GM19467 (cell line): ENCODE results near the gene TMEM271.
"Not testable (repeated sequence)": the region's sequence is repeated elsewhere in the genome, so short reads cannot be mapped to it uniquely, and the experiment has no call there.

Experiments used
- ATAC-seq: cut with Tn5 transposase; IDR thresholded peaks from one replicate; pipeline ENCODE4 v1.9.1; 2021; ENCODE audit warnings: mild to moderate bottlenecking, moderate library complexity; ENCODE audit not compliant: unreplicated experiment

TMEM271 gene

GRCh38 chr4:610411-611261 lies 34.5 kb upstream of the TMEM271 start:
- no peak for ATAC-seq

GRCh38 chr4:609400-610050 lies 33.4 kb upstream of the TMEM271 start:
- ATAC-seq, result no peak

- ATAC-seq, result no peak
These were observed 32.1 kb upstream of the TMEM271 start for GRCh38 chr4:608236-608635.

DNA sequence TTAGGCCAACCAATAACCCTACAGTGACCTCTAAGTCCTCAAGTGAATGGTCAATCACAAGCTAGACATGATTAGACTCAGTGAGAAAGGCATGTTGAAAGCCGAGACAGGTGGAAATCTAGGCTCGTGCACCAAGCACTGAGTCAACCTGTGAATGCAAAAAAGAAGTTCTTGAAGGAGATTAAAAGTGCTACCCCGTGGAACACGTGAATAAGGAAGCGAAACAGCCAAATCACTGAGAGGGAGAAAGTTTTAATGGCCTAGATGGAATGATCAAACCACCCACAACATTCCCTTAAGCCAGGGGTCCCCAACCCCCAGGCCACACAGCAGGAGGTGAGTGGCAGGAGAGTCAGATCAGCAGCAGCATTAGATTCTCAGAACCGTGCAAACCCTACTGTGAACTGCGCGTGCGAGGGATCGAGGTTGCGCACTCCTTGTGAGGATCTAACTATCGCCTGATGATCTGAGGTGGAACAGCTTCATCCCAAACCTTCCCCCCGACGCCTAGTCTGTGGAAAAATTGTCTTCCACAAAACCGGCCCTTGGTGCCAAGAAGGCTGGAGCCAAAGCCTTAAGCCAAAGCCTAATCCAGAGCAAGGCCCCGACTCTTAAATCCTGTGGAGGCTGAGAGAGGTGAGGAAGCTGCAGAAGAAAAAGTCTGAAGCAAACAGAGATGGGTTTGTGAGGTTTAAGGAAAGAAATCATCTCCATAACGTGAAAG lies 29.8 kb upstream of the TMEM271 start:
- no peak for ATAC-seq

GRCh38 chr4:604131-604530 lies 28.0 kb upstream of the TMEM271 start:
- no peak for ATAC-seq

DNA sequence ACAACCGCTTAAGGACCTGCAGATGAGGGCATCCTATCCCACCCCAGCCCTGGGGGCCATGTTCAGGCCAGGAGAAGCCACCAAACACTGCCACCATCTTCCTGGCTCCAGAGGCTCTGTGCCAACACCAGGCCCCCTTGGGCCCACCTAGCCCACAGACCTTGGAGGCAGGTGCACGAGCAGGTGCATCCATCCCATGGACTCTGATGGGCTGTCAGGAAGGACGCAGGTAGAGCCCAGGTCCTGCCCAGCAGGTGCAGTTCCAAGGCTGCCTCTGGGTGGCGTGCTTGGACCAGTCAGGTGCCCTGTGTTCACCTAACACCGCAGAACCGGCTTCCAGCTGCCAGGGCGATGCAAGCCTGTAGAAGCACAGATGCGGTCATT lies 26.5 kb upstream of the TMEM271 start:
- no peak for ATAC-seq

DNA sequence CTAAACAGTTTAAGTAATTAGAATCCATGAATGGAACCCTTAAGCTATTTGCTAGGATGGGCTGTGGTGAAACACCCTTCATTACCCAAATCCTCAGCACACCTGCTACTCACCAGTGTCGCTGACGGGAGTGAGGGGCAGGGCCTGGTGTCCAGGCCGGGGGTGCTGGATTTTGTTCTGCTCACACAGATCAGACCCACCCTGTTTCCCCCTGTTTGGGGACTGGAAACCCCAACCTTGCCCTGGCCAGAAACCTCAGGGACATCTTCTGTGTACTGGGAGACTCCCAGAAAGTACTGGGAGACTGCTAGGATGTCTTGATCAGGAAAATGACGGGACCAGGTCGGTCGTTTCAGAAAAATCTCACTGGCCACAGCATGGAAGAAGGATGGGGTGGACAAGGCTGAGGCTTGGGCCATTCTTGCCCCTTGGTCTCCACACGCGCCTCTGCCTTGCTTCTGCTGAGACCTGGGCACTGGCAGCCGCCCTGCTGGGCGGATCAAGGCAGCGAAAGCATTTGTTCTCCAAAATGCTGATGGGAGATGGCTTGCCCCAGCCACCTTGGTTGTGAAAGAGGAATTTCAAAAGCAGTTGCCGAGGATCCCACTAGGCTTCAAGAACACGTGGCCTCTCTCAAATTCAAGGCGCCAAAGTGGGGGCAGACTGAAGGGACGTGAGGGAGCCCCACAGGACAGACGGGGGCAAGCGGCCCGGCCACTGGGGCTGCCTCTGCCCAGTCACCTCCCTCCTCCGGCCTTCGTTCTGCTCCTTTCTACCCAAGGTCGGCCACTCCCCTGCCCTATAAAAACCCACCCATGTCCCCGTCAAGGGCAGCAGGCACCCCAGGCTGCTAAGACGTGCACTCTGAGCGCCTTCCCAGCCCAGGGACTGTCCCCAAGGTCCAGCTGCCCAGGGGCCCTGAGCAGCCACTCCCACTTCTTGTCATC lies 25.8 kb upstream of the TMEM271 start:
- ATAC-seq, result no peak

DNA sequence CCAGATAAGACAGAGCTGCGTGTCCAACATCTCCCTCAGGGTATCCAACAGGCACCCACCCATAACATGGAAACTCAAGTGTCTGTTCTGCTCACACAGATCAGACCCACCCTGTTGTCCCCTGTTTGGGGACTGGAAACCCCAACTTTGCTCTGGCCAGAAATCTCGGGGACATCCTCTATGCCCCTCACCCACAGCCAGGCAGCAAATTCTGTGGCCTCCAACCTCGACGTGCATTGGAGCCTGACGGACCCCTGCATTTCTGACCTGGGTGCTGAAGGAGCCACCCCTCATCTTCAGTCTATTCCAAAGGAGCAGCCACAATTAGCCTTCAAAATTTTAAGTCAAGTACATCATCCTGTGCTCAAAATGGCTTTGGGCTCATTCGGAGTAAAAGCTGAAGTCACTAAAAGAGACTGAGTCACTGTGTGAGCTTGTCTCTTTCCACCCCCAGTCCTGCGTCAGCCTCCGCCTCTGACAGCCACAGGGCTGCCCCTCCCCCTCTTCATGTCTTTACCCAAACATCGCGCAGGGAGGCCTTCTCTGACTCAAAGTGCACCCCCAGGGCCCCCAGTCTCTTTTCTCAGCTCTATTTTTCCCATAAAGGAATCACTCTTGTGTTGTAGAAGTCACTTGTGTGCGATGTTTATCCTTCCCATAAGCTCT lies 24.9 kb upstream of the TMEM271 start:
- ATAC-seq, result no peak

GRCh38 chr4:600166-600565 lies 24.1 kb upstream of the TMEM271 start:
- no peak for ATAC-seq

GRCh38 chr4:598925-599324 lies 22.8 kb upstream of the TMEM271 start:
- no peak for ATAC-seq

DNA sequence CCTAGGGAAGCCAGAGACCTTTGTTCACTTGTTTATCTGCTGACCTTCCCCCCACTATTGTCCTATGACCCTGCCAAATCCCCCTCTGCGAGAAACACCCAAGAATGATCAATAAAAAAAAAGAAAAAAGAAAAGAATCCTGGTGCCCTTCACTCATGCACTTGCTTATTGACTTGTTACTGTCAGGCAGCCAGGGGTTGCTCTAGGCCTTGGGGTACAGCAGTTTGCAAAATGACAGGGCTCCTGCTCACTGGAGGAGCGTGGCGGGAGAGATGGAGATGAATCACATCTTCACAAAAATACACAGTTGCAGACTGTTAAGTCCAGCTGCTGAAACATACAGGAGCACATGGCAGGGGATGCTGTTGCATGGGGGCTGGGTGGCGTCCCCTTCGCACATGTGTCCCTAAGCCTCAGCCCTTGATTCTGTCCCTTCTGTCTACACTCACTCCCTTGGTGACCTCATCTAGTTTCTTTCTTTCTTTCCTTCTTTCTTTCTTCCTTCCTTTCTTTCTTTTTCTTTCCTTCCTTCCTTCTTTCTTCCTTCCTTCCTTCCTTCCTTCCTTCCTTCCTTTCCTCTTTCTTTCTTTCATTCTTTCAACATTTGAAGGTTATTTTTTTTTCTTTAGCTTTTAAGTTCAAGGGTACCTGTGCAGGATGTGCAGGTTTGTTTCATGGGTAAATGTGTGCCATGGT lies 16.9 kb upstream of the TMEM271 start:
- no peak for ATAC-seq

- not testable (repeated sequence) for ATAC-seq
These were observed 16.1 kb upstream of the TMEM271 start for GRCh38 chr4:592178-592577.

DNA sequence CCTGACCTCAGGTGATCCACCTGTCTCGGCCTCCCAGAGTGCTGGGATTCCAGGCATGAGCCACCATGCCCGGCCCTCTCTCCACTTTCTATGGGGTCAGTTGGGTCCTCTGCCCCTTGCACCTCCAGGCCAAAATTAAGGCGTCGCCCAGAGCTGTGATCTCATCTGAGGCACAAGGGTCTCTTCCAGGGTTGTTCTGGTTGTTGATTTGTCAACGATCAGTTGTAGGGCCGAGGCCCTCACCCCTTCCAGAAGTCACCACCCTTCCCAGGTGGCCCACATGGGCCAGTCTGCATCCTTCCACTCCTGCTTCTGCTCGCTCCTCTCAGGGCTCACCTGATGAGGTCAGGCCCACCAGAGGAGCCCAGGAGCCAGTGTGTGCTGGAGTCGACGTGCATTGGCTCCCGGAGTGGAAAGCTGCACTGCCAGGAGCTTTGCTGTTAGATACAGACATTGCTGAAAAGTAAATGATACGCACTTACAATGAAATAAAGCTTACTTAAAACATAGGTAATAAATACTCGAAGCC lies 14.3 kb upstream of the TMEM271 start:
- no peak for ATAC-seq

GRCh38 chr4:589219-589963 lies 13.3 kb upstream of the TMEM271 start:
- no peak for ATAC-seq

DNA sequence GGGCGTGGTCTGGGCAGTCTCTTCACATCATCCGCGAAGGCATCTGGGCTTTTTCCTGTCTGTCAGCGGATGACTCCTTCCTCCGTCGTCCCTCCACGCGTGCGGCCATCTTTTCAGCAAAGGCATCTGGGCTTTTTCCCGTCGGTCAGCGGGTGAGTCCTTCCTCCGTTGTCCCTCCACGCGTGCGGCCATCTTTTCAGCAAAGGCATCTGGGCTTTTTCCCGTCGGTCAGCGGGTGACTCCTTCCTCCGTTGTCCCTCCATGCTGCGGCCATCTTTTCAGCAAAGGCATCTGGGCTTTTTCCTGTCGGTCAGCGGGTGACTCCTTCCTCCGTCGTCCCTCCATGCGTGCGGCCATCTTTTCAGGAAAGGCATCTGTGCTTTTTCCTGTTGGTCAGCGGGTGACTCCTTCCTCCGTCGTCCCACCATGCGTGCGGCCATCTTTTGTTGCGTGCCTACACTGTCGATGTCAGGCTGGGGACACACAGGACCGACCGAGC lies 12.3 kb upstream of the TMEM271 start:
- ATAC-seq, result no peak

GRCh38 chr4:587671-588350 lies 11.7 kb upstream of the TMEM271 start:
- no peak for ATAC-seq

DNA sequence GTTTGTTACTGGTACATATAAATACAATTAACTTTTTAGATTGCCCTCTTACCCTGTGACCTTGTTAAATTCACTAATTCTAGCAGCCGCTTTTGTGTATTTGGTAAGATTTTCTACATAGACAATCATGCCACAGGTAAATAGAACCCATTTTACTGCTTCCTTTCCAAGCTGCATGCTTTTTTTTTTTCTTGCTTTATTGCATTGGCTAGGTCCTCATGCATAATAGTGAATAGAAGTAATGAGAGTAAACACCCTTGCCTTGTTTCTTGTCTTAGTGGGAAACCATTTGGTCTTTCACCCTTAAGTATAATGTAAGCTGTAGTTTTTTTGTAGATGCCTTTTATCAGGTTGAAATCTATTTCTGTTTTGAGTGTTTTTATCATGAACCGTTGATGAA lies 7.7 kb upstream of the TMEM271 start:
- ATAC-seq, result no peak
